HL-60/S4 treated with phorbol 12-myristate 13-acetate at 8.2 ng/mL for 4 days and 3 days (cell line): ENCODE data around the gene CEP170B.

Experiments
- in situ Hi-C: fragments of 300-500 bp; cut with MboI; formaldehyde crosslinking; loops from 2 replicates; pipeline ENCODE4 v1.15.0; 2022; ENCODE audit warnings: low sequenced_read_pairs

CEP170B gene

DNA sequence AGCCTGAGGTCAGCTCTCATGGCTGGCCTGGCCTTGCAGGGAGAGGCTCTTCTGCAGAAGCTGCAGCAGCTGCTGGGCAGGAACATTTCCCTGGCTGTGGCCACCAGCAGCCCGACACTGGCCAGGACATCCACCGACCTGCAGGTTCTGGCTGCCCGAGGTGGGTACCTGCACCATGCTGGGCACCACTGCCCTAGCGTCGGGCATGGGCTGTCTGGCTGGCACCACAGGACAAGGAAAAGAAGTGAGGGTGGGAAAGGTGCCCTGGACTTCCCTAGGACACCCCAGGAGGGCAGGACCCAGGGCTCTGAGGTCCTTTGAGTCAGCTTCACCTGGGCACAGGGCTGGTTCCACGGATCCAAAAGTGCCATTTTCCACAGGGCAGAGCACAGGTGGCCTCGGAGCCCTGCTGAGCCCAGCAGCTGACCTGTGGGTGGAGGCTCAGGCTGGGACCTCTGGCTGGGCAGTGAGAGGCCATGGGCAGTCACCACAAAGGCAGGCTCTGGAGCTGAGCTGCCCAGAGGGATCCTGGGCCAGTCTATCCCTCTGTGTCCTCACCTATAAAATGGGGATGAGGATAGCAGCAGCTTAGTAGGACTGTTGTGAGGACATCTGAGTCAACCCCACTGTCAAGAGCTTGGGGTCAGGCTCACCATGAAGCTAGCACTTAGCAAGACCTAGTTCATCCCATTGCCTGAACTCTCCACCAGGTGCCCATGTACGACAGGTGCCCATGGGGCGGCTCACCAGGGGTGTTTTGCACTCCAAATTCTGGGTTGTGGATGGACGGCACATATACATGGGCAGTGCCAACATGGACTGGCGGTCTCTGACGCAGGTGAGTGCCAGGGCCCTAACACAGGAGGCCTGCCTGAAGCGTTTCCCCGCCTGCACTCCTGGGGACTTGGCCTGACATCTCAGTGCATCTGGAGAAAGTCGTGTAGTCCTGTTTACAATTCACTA, 64.5 kb downstream of the CEP170B start:
- in situ Hi-C loops: no loop called here

- in situ Hi-C loops: no loop called here
Measured at GRCh38 chr14:104930526-104931303, 65.6 kb downstream of the CEP170B start.

- in situ Hi-C loops: no loop called here
Measured at GRCh38 chr14:104931304-104931770, 66.3 kb downstream of the CEP170B start.

DNA sequence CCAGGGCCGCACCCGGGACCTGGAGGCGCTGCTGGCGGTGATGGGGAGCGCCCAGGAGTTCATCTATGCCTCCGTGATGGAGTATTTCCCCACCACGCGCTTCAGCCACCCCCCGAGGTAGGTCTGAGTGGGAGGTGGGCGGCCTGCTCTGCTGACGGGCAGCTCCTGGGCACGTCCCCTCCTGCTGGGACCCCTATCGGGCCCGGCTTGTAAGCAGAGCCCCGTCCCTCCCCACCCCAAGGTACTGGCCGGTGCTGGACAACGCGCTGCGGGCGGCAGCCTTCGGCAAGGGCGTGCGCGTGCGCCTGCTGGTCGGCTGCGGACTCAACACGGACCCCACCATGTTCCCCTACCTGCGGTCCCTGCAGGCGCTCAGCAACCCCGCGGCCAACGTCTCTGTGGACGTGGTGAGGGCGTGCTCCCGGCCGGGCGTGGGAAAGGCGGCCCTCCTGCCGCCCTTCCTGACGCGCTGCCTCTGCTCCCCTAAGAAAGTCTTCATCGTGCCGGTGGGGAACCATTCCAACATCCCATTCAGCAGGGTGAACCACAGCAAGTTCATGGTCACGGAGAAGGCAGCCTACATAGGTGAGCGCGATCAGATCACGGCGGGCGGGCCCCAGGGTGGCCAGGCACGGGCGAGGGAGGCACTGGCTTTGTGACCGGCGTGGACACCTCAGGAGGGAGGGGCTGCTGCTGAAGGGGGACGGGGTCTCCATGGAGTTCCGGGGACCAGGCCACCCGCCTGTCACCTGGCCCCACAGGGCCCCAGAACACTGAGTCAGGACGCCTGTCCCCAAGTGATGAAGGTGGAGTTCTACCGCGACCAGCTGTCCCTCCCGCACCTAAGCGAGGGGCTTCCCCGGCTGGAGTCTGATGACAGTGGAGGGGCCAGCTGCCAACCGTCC, 67.0 kb downstream of the CEP170B start:
- in situ Hi-C loops: no loop called here

- in situ Hi-C loops: no loop called here
Measured at GRCh38 chr14:104932676-104933631, 67.9 kb downstream of the CEP170B start.

- in situ Hi-C loops: no loop called here
Measured at GRCh38 chr14:104933746-104934733, 69.0 kb downstream of the CEP170B start.

DNA sequence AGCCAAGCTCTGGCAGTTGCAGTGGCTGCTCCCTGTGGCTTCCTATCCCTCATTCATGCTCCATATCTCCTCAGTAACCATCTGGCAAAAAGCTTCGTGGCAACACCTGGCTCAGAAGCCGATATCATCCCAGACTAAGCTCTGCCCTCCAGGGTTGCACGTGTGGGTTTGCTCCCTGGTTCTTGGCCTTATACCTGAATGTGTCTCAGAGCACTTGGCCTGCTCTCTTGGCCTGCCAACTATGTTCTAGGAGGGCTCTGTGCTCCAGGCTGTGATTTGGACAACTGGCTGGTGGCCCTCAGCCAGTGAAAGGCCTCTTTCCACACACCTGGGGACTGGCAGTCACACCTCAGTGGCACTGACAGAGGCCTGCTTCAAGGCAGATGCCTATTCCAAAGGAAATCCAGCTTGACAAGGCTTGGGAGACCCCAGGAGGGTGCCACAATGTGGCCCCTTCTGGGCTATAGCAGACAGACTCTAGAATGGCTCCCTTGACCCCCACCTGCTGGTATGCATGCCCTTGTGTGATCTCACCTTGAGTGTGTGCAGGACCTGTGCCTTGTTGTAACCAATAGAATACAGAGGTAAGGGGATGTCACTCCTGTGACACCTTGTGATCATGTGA, 70.1 kb downstream of the CEP170B start:
- in situ Hi-C loops: no loop called here

DNA sequence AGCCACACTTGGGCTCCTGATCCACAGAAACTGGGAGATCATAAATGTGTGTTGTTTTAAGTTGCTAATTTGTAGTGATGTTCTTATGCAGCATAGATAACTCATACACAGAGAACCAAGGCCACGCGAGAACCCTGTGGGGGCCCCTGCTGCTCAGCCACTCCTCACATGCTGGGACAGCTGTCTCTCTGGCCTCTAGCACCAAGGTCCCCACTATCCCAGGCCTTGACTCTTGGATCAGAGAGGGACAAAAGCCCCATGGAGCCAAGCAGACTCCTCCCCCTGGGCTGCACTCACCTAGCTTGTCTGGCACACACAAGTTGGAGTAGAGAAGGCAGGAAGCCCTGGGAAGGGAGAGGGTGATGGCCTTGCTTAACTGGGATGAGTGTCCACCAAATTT, 70.9 kb downstream of the CEP170B start:
- in situ Hi-C loops: no loop called here

DNA sequence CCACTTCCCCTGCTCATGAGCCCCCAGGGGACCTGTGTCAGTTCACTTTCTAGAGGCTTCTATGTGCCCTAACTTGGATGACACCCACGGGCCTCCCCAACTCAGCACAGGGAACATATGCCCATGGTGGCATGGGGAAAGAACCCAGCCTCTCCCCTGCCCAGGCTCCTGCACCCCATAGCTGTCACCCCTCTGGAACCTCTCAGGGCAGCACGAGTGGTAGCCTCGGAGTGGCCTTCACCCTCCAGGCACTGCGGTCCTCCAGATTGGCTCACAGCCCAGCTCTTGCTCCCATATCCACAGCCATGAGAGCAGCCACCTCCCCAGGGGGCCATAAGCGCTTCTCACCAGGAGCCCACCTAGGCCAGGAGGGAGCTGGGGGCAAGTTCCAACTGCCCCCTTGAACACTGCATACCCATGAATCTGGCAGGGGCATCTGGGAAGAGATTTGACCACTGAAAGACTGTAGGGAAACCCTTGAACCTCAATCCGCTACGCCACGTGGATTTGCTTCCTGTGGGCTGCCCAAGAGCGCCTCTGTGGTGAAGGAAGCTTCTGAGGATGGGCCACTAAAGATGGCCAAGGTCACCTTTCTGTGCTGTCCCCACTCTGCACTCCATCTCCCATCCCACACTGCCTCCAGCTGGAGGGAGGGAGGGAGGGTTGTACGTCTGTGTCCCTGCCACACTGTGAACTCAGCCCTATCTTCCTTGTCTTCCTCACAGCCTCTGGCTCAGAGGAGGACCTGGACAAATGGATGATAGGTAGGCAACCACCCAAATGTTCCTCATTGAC, 71.5 kb downstream of the CEP170B start:
- in situ Hi-C loops: no loop called here

- in situ Hi-C loops: no loop called here
Measured at GRCh38 chr14:104937161-104937560, 72.1 kb downstream of the CEP170B start.

DNA sequence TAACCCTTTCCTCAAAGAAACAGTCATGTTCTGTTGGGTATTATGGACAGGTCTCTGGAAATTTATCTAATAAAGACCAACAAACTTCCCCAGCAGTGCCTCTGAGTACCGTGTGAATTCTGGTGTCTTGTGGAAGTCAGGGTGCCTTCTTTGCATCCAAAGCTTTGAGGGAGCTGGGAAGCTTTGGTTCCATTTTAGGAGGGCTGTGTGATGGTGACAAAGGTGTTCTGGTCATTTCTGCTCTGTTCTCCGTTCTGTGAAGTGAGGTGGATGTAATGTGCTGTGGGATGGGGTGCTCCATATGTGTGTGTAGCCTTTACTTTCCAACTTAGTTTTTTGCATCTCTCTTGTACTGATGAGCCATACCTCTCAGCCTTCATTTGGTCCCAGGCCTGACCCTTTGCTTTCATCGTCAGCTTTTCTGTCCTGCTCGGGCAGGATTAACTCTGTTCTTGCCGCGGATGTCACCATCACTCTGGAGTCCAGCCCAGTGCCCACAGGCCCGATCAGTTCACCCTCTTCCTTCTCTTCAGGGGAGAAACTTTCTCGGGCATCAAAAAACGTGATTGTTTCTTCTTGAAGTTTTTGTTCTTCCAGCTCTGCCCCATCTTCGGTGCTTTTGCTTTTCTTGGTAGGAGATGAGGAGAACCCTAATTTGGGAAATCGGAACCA, 72.8 kb downstream of the CEP170B start:
- in situ Hi-C loops: no loop called here

GRCh38 chr14:104938436-104938835, 73.4 kb downstream of the CEP170B start:
- in situ Hi-C loops: no loop called here

DNA sequence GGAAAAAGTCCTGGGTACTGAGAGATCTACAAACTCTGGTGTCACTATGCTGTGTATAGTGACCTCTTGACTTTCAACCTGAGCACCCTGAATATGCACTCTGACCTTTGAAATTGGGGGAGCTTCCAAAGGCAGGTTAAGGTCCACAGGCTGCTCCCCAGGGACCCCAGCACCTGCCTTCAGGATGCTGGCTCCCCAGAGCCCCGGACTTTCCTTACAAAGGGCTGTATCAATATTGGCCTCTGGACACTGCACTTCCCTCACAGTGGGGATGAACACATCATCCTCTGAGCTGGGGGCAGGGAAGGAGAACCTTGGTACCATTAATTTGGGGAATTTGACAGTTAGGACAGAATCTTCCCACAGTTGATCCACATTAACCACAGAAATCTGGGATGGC, 73.9 kb downstream of the CEP170B start:
- in situ Hi-C loops: no loop called here

DNA sequence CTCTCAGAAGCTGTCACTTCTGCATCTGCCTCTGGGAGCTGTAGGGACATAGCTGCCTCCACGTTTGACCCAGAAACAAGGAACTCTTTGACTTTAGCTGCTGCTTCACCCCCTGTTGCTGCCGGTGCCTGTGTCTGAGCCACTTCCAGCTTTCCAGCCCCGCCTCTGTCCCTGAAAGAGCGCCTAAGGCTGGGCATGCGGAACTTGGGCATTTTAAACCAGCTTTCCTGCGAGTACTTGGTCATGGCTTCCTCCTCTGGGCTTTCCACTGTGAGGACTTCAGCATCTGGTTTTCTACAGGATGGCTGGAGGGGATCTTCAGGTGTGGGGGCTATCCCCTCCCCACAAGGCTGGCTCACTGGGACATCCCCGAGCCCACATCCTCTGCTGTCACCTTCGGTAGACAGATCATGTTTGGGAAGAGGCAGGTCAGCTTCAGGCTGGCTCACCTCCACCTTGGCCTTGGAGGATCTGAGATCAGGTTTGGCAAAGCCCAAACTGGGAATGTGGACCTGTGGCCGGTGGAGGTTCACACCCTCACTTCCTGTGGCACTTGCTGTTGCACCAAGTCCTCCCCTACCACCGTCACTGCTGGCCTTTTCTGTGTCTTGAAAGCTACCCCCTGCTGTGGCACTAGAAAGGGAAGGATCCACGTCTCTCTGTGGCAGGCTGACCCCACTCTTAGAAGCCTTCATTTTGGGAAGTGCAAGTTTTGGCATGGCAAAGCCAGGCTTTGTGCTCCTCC, 74.8 kb downstream of the CEP170B start:
- in situ Hi-C loops: no loop called here

- in situ Hi-C loops: no loop called here
Measured at GRCh38 chr14:104940526-104941150, 75.6 kb downstream of the CEP170B start.
